D721Med (cell line): ENCODE data around the gene EEF1AKMT4.
A peak's percentile ranks its signal among the peaks of the same experiment; 100 is the strongest.

Source experiments
- DNase-seq: peaks from one replicate; pipeline ENCODE4 v3.0.0; 2011; ENCODE audit warnings: low spot score; ENCODE audit not compliant: insufficient read length
- FAIRE-seq: peaks from 2 replicates; lab custom pipeline; 2011; peaks lifted over from hg19 to GRCh38; lab: Jason Lieb, UNC
- TF ChIP-seq, protein P1 (sequence below): IDR thresholded peaks from 2 replicates; pipeline ENCODE4 v1.5.1; 2012; ENCODE audit warnings: mild to moderate bottlenecking, control low read depth; ENCODE audit not compliant: insufficient read depth; ENCODE audit errors: missing control alignments

EEF1AKMT4 gene

DNA sequence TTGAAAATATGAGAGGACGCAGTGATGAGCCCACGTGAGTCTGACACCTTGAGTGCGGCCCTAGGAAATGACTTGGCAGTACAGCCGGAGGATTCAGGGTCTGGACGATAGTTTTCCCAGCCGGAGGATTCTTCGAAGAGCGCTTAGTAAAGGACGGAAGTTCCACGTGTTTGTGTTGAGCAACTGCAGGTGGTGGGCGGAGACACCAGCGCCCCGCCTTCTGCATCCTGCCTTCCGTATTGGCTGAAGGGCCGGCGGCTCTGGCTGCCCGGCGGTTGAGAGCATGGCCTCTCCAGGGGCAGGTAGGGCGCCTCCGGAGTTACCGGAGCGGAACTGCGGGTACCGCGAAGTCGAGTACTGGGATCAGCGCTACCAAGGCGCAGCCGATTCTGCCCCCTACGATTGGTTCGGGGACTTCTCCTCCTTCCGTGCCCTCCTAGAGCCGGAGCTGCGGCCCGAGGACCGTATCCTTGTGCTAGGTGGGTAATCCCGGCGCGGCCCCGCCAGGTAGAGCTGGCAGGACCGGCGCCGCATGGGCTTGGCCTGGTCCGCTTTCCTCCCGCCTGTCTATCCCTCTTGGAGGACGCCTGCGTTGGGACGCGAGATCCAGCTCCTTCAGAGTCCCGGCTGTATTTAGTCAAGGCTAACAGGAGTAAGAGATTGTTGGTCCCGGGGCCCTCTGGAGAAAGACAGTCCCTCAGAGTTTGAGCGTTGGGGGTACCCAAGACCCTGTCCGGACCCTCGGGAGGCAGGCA, at the start of gene EEF1AKMT4:
Gene EEF1AKMT4 (plus strand): TSS at position 261 of the 755 bp plus-strand sequence. CDS start 23 bp downstream, at position 284.
- TF ChIP-seq, protein P1, sequence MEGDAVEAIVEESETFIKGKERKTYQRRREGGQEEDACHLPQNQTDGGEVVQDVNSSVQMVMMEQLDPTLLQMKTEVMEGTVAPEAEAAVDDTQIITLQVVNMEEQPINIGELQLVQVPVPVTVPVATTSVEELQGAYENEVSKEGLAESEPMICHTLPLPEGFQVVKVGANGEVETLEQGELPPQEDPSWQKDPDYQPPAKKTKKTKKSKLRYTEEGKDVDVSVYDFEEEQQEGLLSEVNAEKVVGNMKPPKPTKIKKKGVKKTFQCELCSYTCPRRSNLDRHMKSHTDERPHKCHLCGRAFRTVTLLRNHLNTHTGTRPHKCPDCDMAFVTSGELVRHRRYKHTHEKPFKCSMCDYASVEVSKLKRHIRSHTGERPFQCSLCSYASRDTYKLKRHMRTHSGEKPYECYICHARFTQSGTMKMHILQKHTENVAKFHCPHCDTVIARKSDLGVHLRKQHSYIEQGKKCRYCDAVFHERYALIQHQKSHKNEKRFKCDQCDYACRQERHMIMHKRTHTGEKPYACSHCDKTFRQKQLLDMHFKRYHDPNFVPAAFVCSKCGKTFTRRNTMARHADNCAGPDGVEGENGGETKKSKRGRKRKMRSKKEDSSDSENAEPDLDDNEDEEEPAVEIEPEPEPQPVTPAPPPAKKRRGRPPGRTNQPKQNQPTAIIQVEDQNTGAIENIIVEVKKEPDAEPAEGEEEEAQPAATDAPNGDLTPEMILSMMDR: peak; percentile 34
- DNase-seq (peak; percentile 82), FAIRE-seq (no peak)

DNA sequence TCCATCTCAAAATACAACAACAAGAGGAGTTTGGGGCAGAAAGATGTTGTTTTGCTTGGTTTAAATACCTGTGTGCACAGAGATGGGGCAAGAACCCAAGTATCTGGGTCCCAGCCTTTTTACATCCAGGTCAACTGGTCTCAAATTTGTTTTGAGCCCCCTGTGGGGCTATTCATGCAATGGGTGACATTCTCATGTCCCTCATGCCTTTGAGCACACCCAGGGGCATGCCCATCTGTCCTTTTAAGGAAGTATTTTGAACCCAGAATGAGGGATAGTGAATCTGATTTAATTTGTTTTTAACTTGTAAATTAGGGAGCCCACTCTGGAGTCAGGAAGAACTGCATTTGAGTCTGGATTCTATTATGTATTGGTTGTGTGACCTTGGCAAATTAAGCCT, 48.6 kb upstream of the EEF1AKMT4 start:
- DNase-seq: no peak
- FAIRE-seq: no peak
- TF ChIP-seq, protein P1: no peak

GRCh38 chr3:184203526-184203925, 45.9 kb upstream of the EEF1AKMT4 start:
- TF ChIP-seq, protein P1: no peak
- no peak for FAIRE-seq
- no peak for DNase-seq

DNA sequence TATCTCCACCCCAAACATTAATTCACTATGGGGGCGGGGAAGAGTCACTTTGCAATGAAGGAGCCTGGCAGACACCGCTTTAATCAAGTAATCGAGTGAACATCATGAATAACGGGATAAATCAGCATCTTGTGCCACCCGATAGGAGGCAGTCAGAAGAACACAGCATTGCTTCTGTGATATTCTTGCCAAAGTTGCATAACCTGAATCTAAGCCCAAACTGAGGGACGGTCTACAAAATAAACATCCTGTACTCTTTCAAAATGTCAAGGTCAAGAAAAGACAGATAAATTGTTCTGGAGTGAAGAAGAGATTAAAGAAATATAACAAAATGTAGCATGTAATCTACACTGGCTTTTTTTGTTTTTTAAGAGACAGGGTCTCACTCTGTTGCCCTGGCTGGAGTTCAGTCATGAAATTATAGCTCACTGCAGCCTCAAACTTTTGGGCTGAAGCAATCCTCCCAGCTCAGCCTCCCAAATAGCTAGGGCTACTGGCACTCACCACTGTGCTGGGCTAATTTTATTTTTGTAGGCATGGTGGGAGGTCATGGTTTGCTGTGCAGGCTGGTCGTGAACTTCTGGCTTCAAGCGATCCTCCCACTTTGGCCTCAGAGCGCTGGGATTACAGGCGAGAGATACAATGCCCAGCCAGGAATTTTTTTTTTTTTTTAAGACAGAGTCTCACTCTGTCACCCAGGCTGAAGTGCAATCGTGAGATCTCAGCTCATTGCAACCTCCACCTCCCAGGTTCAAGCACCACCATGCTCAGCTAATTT, 40.1 kb upstream of the EEF1AKMT4 start:
- TF ChIP-seq, protein P1: no peak
- no peak for DNase-seq
- no peak for FAIRE-seq

GRCh38 chr3:184211297-184211696, 38.2 kb upstream of the EEF1AKMT4 start:
- DNase-seq (no peak), FAIRE-seq (no peak)
- TF ChIP-seq, protein P1: no peak

DNA sequence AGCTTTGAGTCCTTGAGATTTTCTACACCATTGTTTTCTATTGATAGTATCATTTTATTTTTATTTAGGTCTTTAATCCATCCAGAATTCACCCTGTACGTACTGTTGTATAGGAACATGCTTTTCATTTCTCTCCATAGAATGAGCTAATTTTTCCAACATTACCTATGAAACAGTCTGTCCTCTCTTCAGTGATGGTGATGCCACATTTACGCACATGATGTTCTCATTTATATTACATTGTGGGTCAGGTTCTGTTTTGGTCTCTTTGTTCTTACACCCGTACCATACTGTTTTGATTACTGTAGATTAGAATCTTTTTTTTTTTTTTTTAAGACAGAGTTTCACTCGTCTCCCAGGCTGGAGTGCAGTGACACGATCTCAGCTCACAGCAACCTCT, 37.8 kb upstream of the EEF1AKMT4 start:
- FAIRE-seq: no peak
- TF ChIP-seq, protein P1: no peak
- no peak for DNase-seq
